ENCODE measurements around the gene NECTIN3.

Gene NECTIN3

GRCh38 chr3:111071257-111072030, at the start of gene NECTIN3:
Gene NECTIN3 (plus strand): TSS chr3:111071816. CDS start chr3:111072018, 202 bp downstream.
- H3K9me3 Mint-ChIP-seq, result no peaks in the 10 kb centered on the region
- H3K36me3 Mint-ChIP-seq, result no peaks in the 10 kb centered on the region
- ATAC-seq (replicated peaks) (peak; percentile 88 to 89), DNase-seq (peak; percentile 44)
- peak within 1 kb of the TSS; percentile 85 to 86 for H3K4me3 Mint-ChIP-seq
- H3K27me3 Mint-ChIP-seq, result peaks cover 49 to 58% of the 10 kb centered on the region in 2 donors
- peaks cover 14 to 32% of the 10 kb centered on the region in 2 donors for H3K4me1 Mint-ChIP-seq
- H3K27ac Mint-ChIP-seq, result peak within 1 kb of the TSS; percentile 71

DNA sequence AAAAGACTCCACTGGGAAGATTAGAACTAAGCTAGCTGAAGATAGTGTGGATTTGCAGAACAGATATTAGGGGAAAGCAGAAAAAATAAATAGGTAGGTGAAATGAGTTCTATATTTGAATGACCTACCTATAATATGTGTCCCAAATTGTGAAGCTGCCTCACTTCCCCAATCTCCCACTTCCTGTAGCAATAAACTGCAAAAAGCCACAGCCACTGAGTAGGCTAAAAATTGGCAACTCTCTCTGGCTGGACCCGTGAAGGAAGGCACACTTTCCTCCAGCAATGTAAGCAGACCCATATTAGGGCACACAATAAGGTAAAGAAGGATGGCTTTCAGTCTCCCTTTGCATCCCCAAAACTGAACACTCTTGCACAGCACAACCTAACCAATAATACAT, 43.7 kb upstream of the NECTIN3 start:
- DNase-seq (no peak), ATAC-seq (replicated peaks) (no peak)
- Mint-ChIP-seq H3K27me3 (no peaks in the 10 kb centered on the region), H3K4me3 (no peak overlapping the region), H3K4me1 (no peaks in the 10 kb centered on the region), H3K36me3 (no peaks in the 10 kb centered on the region), H3K27ac (no peak overlapping the region), H3K9me3 (no peaks in the 10 kb centered on the region)

GRCh38 chr3:111031538-111031937, 40.1 kb upstream of the NECTIN3 start:
- H3K9me3 Mint-ChIP-seq, result peaks cover 3 to 5% of the 10 kb centered on the region in 2 donors
- no peaks in the 10 kb centered on the region for H3K27me3 Mint-ChIP-seq
- H3K4me3 Mint-ChIP-seq, result no peak overlapping the region
- no peak overlapping the region for H3K27ac Mint-ChIP-seq
- ATAC-seq (replicated peaks), result no peak
- no peak for DNase-seq
- no peaks in the 10 kb centered on the region for H3K4me1 Mint-ChIP-seq
- peaks cover 0 to 3% of the 10 kb centered on the region in 2 donors for H3K36me3 Mint-ChIP-seq

- DNase-seq (no peak), ATAC-seq (replicated peaks) (no peak)
- H3K36me3 Mint-ChIP-seq, result peaks cover 0 to 4% of the 10 kb centered on the region in 2 donors
- H3K27me3 Mint-ChIP-seq, result no peaks in the 10 kb centered on the region
- peaks cover 8 to 11% of the 10 kb centered on the region in 2 donors for H3K9me3 Mint-ChIP-seq
- H3K27ac Mint-ChIP-seq, result no peak overlapping the region
- no peaks in the 10 kb centered on the region for H3K4me1 Mint-ChIP-seq
- no peak overlapping the region for H3K4me3 Mint-ChIP-seq
Observed at GRCh38 chr3:111032677-111033076, 38.9 kb upstream of the NECTIN3 start.

- ATAC-seq (replicated peaks), result no peak
- no peak overlapping the region for H3K4me3 Mint-ChIP-seq
- H3K36me3 Mint-ChIP-seq, result peaks cover 0 to 4% of the 10 kb centered on the region in 2 donors
Observed at GRCh38 chr3:111033470-111034050, 38.1 kb upstream of the NECTIN3 start.

DNA sequence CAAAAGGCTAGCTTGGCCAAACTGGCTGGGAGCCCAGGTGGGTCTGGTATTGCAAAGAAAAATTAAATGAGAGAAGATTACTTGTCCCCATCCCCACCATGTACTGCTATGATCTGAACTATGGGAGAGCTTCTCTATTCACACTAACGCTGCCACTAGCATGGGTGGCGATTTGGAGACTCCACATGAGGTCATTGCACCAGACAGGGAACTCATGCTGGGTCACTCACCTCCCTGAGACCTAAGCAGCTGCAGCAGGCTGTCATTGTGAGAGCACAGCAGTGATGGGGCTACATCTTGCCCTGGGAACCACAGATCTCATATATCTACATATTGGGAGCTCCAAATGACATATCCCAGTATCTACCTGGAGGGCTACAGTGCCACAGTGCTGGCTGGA, 36.3 kb upstream of the NECTIN3 start:
- no peaks in the 10 kb centered on the region for H3K4me1 Mint-ChIP-seq
- peaks cover 0 to 4% of the 10 kb centered on the region in 2 donors for H3K36me3 Mint-ChIP-seq
- H3K4me3 Mint-ChIP-seq, result no peak overlapping the region
- DNase-seq, result no peak
- H3K27ac Mint-ChIP-seq, result no peak overlapping the region
- H3K27me3 Mint-ChIP-seq, result no peaks in the 10 kb centered on the region
- peaks cover 8 to 15% of the 10 kb centered on the region in 2 donors for H3K9me3 Mint-ChIP-seq
- no peak for ATAC-seq (replicated peaks)

More at GRCh38 chr3:111033470-111034050, 38.1 kb upstream of the NECTIN3 start:
- H3K9me3 Mint-ChIP-seq, result peaks cover 8 to 12% of the 10 kb centered on the region in 2 donors
- H3K4me1 Mint-ChIP-seq, result no peaks in the 10 kb centered on the region
- H3K27ac Mint-ChIP-seq, result no peak overlapping the region
- no peaks in the 10 kb centered on the region for H3K27me3 Mint-ChIP-seq
- DNase-seq, result no peak

- H3K27me3 Mint-ChIP-seq, result no peaks in the 10 kb centered on the region
- DNase-seq (no peak), ATAC-seq (replicated peaks) (no peak)
- peaks cover 8 to 17% of the 10 kb centered on the region in 2 donors for H3K9me3 Mint-ChIP-seq
- peaks cover 0 to 4% of the 10 kb centered on the region in 2 donors for H3K36me3 Mint-ChIP-seq
- no peak overlapping the region for H3K4me3 Mint-ChIP-seq
- H3K4me1 Mint-ChIP-seq, result no peaks in the 10 kb centered on the region
- no peak overlapping the region for H3K27ac Mint-ChIP-seq
Observed at GRCh38 chr3:111035902-111036301, 35.7 kb upstream of the NECTIN3 start.

GRCh38 chr3:111040959-111041358, 30.7 kb upstream of the NECTIN3 start:
- no peak overlapping the region for H3K27ac Mint-ChIP-seq
- H3K4me3 Mint-ChIP-seq, result no peak overlapping the region
- H3K4me1 Mint-ChIP-seq, result no peaks in the 10 kb centered on the region
- H3K36me3 Mint-ChIP-seq, result peaks cover 0 to 4% of the 10 kb centered on the region in 2 donors
- peaks cover 10 to 23% of the 10 kb centered on the region in 2 donors for H3K9me3 Mint-ChIP-seq
- ATAC-seq (replicated peaks), result no peak
- no peaks in the 10 kb centered on the region for H3K27me3 Mint-ChIP-seq
- no peak for DNase-seq

DNA sequence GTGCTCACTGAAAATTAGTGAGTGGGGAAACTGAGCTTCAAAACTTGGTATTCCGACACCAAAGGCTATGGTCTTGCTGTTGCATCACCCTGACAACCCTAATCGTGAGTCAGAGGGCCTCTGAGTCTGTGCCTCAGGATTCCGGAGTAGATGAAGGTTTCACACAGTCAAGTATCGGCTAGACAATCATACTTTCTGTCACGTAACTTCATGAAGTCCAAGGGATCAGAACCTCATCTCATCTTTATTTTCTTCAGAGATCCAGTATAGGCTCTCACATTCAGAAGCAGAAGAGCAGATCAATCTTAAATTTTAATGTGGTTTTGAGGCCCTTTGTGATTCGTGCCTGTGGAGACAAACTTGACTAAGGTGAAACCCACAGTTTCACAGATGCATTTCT, 26.1 kb upstream of the NECTIN3 start:
- H3K4me3 Mint-ChIP-seq, result no peak overlapping the region

DNA sequence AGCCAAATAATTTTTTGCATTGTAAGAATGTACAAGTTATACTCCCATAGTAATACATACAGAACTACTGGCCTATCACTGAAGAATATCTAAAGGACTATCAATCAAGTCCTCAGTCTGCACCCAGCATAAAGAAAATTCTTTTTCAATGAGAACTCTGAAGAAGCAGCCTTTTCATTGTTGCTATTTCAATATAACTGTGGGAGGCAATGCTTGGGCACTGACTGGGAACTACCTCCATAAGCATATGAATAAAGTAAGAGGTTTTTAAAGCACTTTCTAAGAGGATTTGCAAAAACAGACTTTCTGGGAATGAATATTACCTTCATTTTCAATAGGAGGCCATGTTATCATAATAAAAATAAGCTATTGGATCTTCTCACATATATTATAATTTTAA, 24.6 kb upstream of the NECTIN3 start:
- DNase-seq (no peak), ATAC-seq (replicated peaks) (no peak)
- Mint-ChIP-seq H3K27me3 (peaks cover 5 to 21% of the 10 kb centered on the region in 2 donors), H3K36me3 (no peaks in the 10 kb centered on the region), H3K4me1 (peaks cover 2 to 8% of the 10 kb centered on the region in 2 donors), H3K9me3 (no peaks in the 10 kb centered on the region), H3K27ac (no peak overlapping the region), H3K4me3 (no peak overlapping the region)

More for the DNA sequence above, 26.1 kb upstream of the NECTIN3 start:
- ATAC-seq (replicated peaks), result no peak
- Mint-ChIP-seq H3K4me1 (no peaks in the 10 kb centered on the region), H3K27ac (no peak overlapping the region), H3K27me3 (peaks cover 0 to 10% of the 10 kb centered on the region in 2 donors), H3K9me3 (peaks cover 2 to 8% of the 10 kb centered on the region in 2 donors), H3K36me3 (no peaks in the 10 kb centered on the region)
- DNase-seq, result no peak

DNA sequence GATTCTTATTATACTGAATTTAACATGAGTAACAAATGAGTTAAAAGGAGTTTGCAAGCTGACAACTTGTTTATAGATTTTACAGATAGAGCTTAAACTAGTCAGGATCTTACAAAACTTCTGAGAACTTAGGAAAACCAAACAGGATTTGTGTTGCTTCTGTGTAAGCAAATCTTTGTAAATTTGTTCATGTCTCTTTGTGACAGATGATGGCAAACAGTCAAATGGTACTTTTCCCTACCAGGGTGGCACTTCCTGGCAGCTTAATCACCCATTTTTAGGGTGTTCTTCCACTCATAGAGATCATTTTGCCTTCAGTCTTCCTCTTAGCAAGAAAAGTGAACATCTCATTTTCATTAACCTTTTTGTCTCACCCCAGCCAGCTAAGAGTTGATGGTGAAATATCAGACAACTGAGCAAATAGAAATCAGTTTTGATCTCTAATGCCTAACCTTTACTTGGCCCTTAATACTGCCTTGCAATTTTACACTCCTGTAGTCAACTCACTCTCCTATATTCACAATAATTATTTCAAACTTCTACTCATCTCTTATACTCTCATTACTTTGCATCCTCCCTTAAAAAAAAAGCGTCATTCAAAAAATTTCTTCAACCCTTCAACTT, 23.7 kb upstream of the NECTIN3 start:
- Mint-ChIP-seq H3K4me3 (no peak overlapping the region), H3K9me3 (no peaks in the 10 kb centered on the region), H3K27ac (no peak overlapping the region), H3K4me1 (peaks cover 2 to 8% of the 10 kb centered on the region in 2 donors), H3K27me3 (peaks cover 6 to 23% of the 10 kb centered on the region in 2 donors), H3K36me3 (no peaks in the 10 kb centered on the region)
- DNase-seq, result no peak
- no peak for ATAC-seq (replicated peaks)

- Mint-ChIP-seq H3K4me1 (peaks cover 2 to 8% of the 10 kb centered on the region in 2 donors), H3K27ac (no peak overlapping the region)
- no peak for ATAC-seq (replicated peaks)
Observed at GRCh38 chr3:111051354-111051753, 20.3 kb upstream of the NECTIN3 start.

GRCh38 chr3:111068574-111068973, 3.0 kb upstream of the NECTIN3 start:
- Mint-ChIP-seq H3K4me3 (no peak overlapping the region), H3K27me3 (peaks cover 34 to 39% of the 10 kb centered on the region in 2 donors), H3K27ac (no peak overlapping the region), H3K36me3 (no peaks in the 10 kb centered on the region), H3K4me1 (peaks cover 14 to 30% of the 10 kb centered on the region in 2 donors), H3K9me3 (no peaks in the 10 kb centered on the region)
- ATAC-seq (replicated peaks) (no peak), DNase-seq (no peak)

More at GRCh38 chr3:111051354-111051753, 20.3 kb upstream of the NECTIN3 start:
- H3K4me3 Mint-ChIP-seq, result no peak overlapping the region
- no peaks in the 10 kb centered on the region for H3K9me3 Mint-ChIP-seq
- no peak for DNase-seq
- peaks cover 19 to 37% of the 10 kb centered on the region in 2 donors for H3K27me3 Mint-ChIP-seq
- no peaks in the 10 kb centered on the region for H3K36me3 Mint-ChIP-seq

- ATAC-seq (replicated peaks), result no peak
Observed at GRCh38 chr3:111069974-111070771, 1.4 kb upstream of the NECTIN3 start.

More at GRCh38 chr3:111069974-111070771, 1.4 kb upstream of the NECTIN3 start:
- H3K9me3 Mint-ChIP-seq, result no peaks in the 10 kb centered on the region
- peaks cover 46 to 55% of the 10 kb centered on the region in 2 donors for H3K27me3 Mint-ChIP-seq
- peak overlapping the region; percentile 63 for H3K27ac Mint-ChIP-seq
- H3K4me1 Mint-ChIP-seq, result peaks cover 14 to 32% of the 10 kb centered on the region in 2 donors
- no peak for DNase-seq
- no peaks in the 10 kb centered on the region for H3K36me3 Mint-ChIP-seq
- peak overlapping the region; percentile 85 to 86 for H3K4me3 Mint-ChIP-seq
